ENCODE results near the gene SYK. TPM values are rescaled to one million over a fixed set of nuclear protein-coding genes. Genes with fewer than 3 reads are reported as not detected.

The SYK gene
- total and polyA plus RNA-seq, 2 of the 13 experiments (the other 11 are each of a cell fraction or from before 2014, with no cell fraction given): not detected

GRCh38 chr9:90869361-90869760, 67.7 kb downstream of the SYK start:
- Histone ChIP-seq H3K27ac (ENCODE audit: extremely low read length, insufficient read depth, low read length) (no peak overlapping the region), H3K36me3 (replicated peaks in 1 of 2; ENCODE audit: control insufficient read depth in 1 of 2, insufficient read depth in 2 of 2, low read length in 2 of 2) (no peaks in the 10 kb centered on the region), H2AFZ (ENCODE audit: low read length) (no peak overlapping the region), H3K4me1 (ENCODE audit: insufficient read depth, low read length) (no peaks in the 10 kb centered on the region), H3K9me3 (ENCODE audit: low read length) (no peaks in the 10 kb centered on the region), H3K79me2 (ENCODE audit: insufficient read depth, low read length) (no peaks in the 10 kb centered on the region), H3K4me3 (replicated peaks in 1 of 3; ENCODE audit: insufficient read depth in 1 of 3, low read depth in 2 of 3, low read length in 3 of 3) (no peak overlapping the region), H3K27me3 (ENCODE audit: control insufficient read depth in 1 of 2, insufficient read depth in 2 of 2, low read length in 2 of 2) (peaks cover 0 to 6% of the 10 kb centered on the region in 2 experiments; a peak in 1 of 5 replicates), H4K20me1 (ENCODE audit: insufficient read depth, low read length) (no peaks in the 10 kb centered on the region), H3K4me2 (ENCODE audit: low read depth, low read length) (no peak overlapping the region), H3K9ac (ENCODE audit: insufficient read depth, low read depth, low read length) (no peak overlapping the region)
- BruUV-seq (replicated peaks): no TSS peak
- intact Hi-C loops (cut with micrococcal nuclease; ENCODE audit: unreplicated experiment): no loop called here
- ChIA-PET POLR2A (no interaction called here), CTCF (ENCODE audit: low intra/inter-chr PET ratio, low total read pairs) (interaction anchor here (3.8 kb wide), 1 partner anchor 727 kb away, joined by 22 read pairs; no protein-coding TSS in a partner anchor)
- DNase-seq (ENCODE audit: low spot score): no peak
- in situ Hi-C loops (cut with HindIII; ENCODE audit: extremely low pct_ligation_motif_present, low pct_unique_long_range_greater_than_20kb): loop anchor here (25.0 kb wide), 1 partner anchor 632 kb away; no protein-coding TSS in a partner anchor
- TF ChIP-seq ZNF256 (CRISPR knock-in tag; conservative IDR thresholded peaks at IDR 0.05) (no peak), CBFB (CRISPR knock-in tag; IDR thresholded peaks at IDR 0.05) (no peak), E2F2 (CRISPR knock-in tag; IDR thresholded peaks at IDR 0.05; ENCODE audit: borderline replicate concordance) (no peak)
- ATAC-seq: no peak
- no peak for FAIRE-seq

GRCh38 chr9:90870621-90871326, 69.2 kb downstream of the SYK start:
- CTCF ChIA-PET (ENCODE audit: low intra/inter-chr PET ratio, low total read pairs): interaction anchor here (0.8 to 3.8 kb wide), 4 partner anchors 644 to 1294 kb away, joined by 3 to 22 read pairs (median 6); no protein-coding TSS in a partner anchor

More at GRCh38 chr9:90870621-90871326, 69.2 kb downstream of the SYK start:
- no peak overlapping the region for H3K4me3 ChIP-seq (replicated peaks in 1 of 3; ENCODE audit: insufficient read depth in 1 of 3, low read depth in 2 of 3, low read length in 3 of 3)
- no peaks in the 10 kb centered on the region for H3K79me2 ChIP-seq (ENCODE audit: insufficient read depth, low read length)
- H3K36me3 ChIP-seq (replicated peaks in 1 of 2; ENCODE audit: control insufficient read depth in 1 of 2, insufficient read depth in 2 of 2, low read length in 2 of 2): no peaks in the 10 kb centered on the region
- no peak for TF ChIP-seq FOXK2 (IDR thresholded peaks at IDR 0.05)
- peak; percentile 68 for TF ChIP-seq STAG1 (CRISPR knock-in tag; IDR thresholded peaks at IDR 0.05)
- TF ChIP-seq CTCF (CRISPR knock-in tag; IDR thresholded peaks at IDR 0.05): peak; percentile 71
- peak; percentile 53 for TF ChIP-seq SMC3 (IDR thresholded peaks at IDR 0.05; ENCODE audit: low read length)
- intact Hi-C loops (cut with micrococcal nuclease; ENCODE audit: unreplicated experiment) (loop anchor here (2.0 to 5.0 kb wide), 2 partner anchors 553 to 728 kb away; no protein-coding TSS in a partner anchor), in situ Hi-C loops (cut with HindIII; ENCODE audit: extremely low pct_ligation_motif_present, low pct_unique_long_range_greater_than_20kb) (loop anchor here (10.0 to 25.0 kb wide), 3 partner anchors 633 to 1276 kb away; no protein-coding TSS in a partner anchor)
- POLR2A ChIA-PET: no interaction called here
- no peak overlapping the region for H3K4me2 ChIP-seq (ENCODE audit: low read depth, low read length)
- ATAC-seq (no peak), DNase-seq (ENCODE audit: low spot score) (peak; percentile 25), FAIRE-seq (peak; percentile 37)
- 1% methylated on average over 4 of the region's 4 CpGs for WGBS (ENCODE audit: low lambda C conversion rate)
- no peaks in the 10 kb centered on the region for H3K9me3 ChIP-seq (ENCODE audit: low read length)
- BruUV-seq (replicated peaks): no TSS peak
- peaks cover 0 to 6% of the 10 kb centered on the region in 2 experiments; a peak in 1 of 5 replicates for H3K27me3 ChIP-seq (ENCODE audit: control insufficient read depth in 1 of 2, insufficient read depth in 2 of 2, low read length in 2 of 2)
- no peak overlapping the region for H3K9ac ChIP-seq (ENCODE audit: insufficient read depth, low read depth, low read length)
- H3K27ac ChIP-seq (ENCODE audit: extremely low read length, insufficient read depth, low read length): no peak overlapping the region
- no peaks in the 10 kb centered on the region for H3K4me1 ChIP-seq (ENCODE audit: insufficient read depth, low read length)
- no peak overlapping the region for H2AFZ ChIP-seq (ENCODE audit: low read length)
- no peaks in the 10 kb centered on the region for H4K20me1 ChIP-seq (ENCODE audit: insufficient read depth, low read length)
